Activated CD4-positive, alpha-beta T cell treated with anti-CD3 and anti-CD28 coated beads for 1 hour (primary cell): ENCODE results near the gene MYL3.

Experiments
- DNase-seq: peaks from one replicate; pipeline ENCODE4 v3.0.0-alpha.2; 2020

MYL3 gene

GRCh38 chr3:46882377-46883053 is 19.3 kb upstream of the MYL3 start:
- no peak for DNase-seq

- no peak for DNase-seq
These were observed 18.5 kb upstream of the MYL3 start for GRCh38 chr3:46881596-46882376.

- DNase-seq, result no peak
These were observed 17.8 kb upstream of the MYL3 start for GRCh38 chr3:46880884-46881595.

- no peak for DNase-seq
These were observed 15.7 kb upstream of the MYL3 start for GRCh38 chr3:46878781-46879436.

- DNase-seq, result no peak
These were observed 14.3 kb upstream of the MYL3 start, which contains the start of gene PTH1R for GRCh38 chr3:46877406-46878125. PTH1R (plus strand) TSS chr3:46877721; CDS start chr3:46883560, 5,839 bp downstream.

GRCh38 chr3:46876313-46877300 is 13.4 kb upstream of the MYL3 start:
- no peak for DNase-seq

GRCh38 chr3:46875560-46875959 is 12.3 kb upstream of the MYL3 start:
- no peak for DNase-seq

GRCh38 chr3:46874430-46874829 is 11.2 kb upstream of the MYL3 start:
- DNase-seq, result no peak

GRCh38 chr3:46873521-46873920 is 10.3 kb upstream of the MYL3 start:
- no peak for DNase-seq

- DNase-seq, result no peak
These were observed 8.0 kb upstream of the MYL3 start for GRCh38 chr3:46871222-46871621.

- no peak for DNase-seq
These were observed 7.4 kb upstream of the MYL3 start for GRCh38 chr3:46870651-46871050.

GRCh38 chr3:46869440-46869839 is 6.2 kb upstream of the MYL3 start:
- DNase-seq, result no peak

GRCh38 chr3:46868948-46869347 is 5.7 kb upstream of the MYL3 start:
- no peak for DNase-seq

GRCh38 chr3:46868287-46868686 is 5.0 kb upstream of the MYL3 start:
- DNase-seq, result no peak

GRCh38 chr3:46867550-46867898 is 4.3 kb upstream of the MYL3 start:
- no peak for DNase-seq

GRCh38 chr3:46866720-46867549 is 3.7 kb upstream of the MYL3 start:
- peak; percentile 68 for DNase-seq

GRCh38 chr3:46866032-46866595 is 2.9 kb upstream of the MYL3 start:
- no peak for DNase-seq

- DNase-seq, result no peak
These were observed 2.3 kb upstream of the MYL3 start for GRCh38 chr3:46865546-46865945.

- no peak for DNase-seq
These were observed 1.8 kb upstream of the MYL3 start for GRCh38 chr3:46865031-46865507.
